ENCODE measurements around the gene CIB4. TPM values are rescaled to one million over a fixed set of nuclear protein-coding genes. Genes with fewer than 3 reads are reported as not detected.

Gene CIB4
- total RNA-seq, 1 donor from 2014 or later: not detected

- no peak overlapping the region for H3K4me3 ChIP-seq
- H3K27me3 ChIP-seq: no peaks in the 10 kb centered on the region
- ATAC-seq: peak; percentile 85
- no peaks in the 10 kb centered on the region for H3K36me3 ChIP-seq
- H3K4me1 ChIP-seq: peaks cover 15% of the 10 kb centered on the region
- intact Hi-C loops (cut with DNase I): no loop called here
- peak; percentile 63 for DNase-seq
- H3K27ac ChIP-seq: peak overlapping the region; percentile 63
- no peak for TF ChIP-seq CTCF (IDR thresholded peaks at IDR 0.05)
- H3K9me3 ChIP-seq: no peaks in the 10 kb centered on the region
Measured at GRCh38 chr2:26653207-26654060, 12.3 kb upstream of the CIB4 start.

DNA sequence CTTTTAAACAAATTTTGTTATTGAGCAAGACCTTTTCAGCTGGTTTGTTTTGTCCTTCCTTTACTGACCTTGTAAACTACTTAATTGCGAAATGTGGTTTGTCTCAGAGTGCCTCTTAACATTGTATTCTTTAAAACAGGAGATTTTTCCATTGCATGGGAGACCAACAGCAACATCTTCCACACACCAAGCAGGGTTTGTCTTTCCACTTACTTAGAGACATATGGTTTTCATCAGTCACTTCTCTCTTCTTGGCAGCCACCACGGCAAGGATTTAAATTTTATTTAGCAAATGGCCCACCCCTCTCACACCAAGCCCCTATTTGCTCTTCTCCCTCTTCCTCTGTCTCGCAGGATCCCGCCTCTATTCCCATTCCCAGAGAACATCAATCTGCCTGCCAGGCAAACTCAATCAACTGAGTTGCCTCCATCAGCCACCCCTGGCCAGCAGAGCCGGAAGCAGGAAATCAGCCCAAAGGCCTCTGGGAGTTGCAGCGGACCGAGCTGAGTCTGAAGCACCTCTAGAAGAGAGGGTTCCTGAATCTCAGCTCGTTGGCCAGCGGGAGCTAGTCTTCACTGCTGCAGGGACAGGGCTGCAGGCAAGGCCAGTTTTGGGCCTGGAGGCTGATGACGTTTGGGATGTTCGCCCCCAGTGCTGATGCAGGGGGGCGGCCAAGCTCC lies 11.3 kb upstream of the CIB4 start:
- Histone ChIP-seq H3K4me3 (no peak overlapping the region), H3K4me1 (peaks cover 15% of the 10 kb centered on the region), H3K36me3 (no peaks in the 10 kb centered on the region), H3K27ac (peak overlapping the region; percentile 63), H3K27me3 (no peaks in the 10 kb centered on the region), H3K9me3 (no peaks in the 10 kb centered on the region)
- intact Hi-C loops (cut with DNase I): no loop called here
- TF ChIP-seq CTCF (IDR thresholded peaks at IDR 0.05): no peak
- DNase-seq: peak; percentile 42
- ATAC-seq: peak; percentile 28

GRCh38 chr2:26651799-26652198 lies 10.6 kb upstream of the CIB4 start:
- Histone ChIP-seq H3K4me1 (peaks cover 15% of the 10 kb centered on the region), H3K4me3 (no peak overlapping the region), H3K27ac (peak overlapping the region; percentile 69), H3K9me3 (no peaks in the 10 kb centered on the region), H3K36me3 (no peaks in the 10 kb centered on the region), H3K27me3 (no peaks in the 10 kb centered on the region)
- DNase-seq (no peak), ATAC-seq (no peak)
- intact Hi-C loops (cut with DNase I): no loop called here
- no peak for TF ChIP-seq CTCF (IDR thresholded peaks at IDR 0.05)

DNA sequence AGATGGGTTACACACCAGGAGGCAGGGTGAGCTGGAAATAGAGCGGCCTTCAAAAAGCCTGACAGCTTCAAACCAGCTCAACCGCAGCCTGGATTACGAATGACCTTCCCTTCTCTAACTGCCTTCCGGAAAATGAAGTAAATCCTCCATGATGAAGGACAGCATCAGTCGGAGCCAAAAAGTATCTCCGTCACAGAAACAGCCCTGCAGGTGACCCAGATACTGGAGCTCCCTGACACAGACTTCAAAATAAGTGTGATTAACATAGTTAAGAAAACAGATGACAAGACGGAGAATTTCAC lies 10.3 kb upstream of the CIB4 start:
- Histone ChIP-seq H3K27ac (peak overlapping the region; percentile 69), H3K9me3 (no peaks in the 10 kb centered on the region), H3K4me1 (peaks cover 15% of the 10 kb centered on the region), H3K27me3 (no peaks in the 10 kb centered on the region), H3K4me3 (no peak overlapping the region), H3K36me3 (no peaks in the 10 kb centered on the region)
- intact Hi-C loops (cut with DNase I): no loop called here
- peak; percentile 10 for DNase-seq
- no peak for TF ChIP-seq CTCF (IDR thresholded peaks at IDR 0.05)
- no peak for ATAC-seq

DNA sequence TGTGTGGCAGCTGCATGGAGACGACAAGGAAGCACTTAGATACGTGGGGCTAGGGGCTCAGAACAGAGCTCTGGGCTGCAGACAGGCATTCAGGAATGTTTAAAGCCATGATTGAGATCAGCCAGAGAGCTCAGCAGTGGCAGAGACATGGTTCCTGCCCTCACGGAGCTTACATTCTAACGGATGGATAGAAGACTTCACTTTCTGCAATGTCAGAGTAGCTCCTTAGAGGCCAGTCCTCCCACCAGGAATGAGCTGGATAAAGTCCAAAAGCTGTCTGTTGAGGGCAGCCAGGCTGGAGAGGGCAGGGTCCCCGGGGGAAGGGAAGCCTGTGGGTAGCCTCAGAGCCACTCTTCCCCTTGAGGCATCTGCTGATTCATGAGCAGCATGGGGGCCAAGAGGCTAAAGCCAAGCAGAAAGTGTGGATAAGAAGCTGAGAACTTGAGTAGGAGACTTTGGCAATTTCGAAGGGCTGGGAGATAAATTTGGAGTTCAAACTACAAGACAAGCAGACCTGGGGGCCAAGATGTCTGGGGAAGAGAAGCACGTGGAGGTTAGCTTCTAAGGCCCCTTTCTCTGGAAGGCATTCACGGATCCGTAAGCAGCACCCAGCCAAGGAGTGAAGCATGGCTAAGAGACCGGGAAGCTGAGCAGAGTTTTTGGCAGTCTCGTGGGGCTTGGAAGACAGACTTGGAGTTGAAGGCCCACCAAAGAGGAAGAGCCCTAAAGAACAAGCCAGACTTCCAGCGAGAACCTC lies 9.7 kb upstream of the CIB4 start:
- Histone ChIP-seq H3K27ac (peak overlapping the region; percentile 55), H3K4me1 (peaks cover 15% of the 10 kb centered on the region), H3K9me3 (no peaks in the 10 kb centered on the region), H3K27me3 (no peaks in the 10 kb centered on the region), H3K4me3 (no peak overlapping the region), H3K36me3 (no peaks in the 10 kb centered on the region)
- DNase-seq: peak; percentile 23
- ATAC-seq: no peak
- TF ChIP-seq CTCF (IDR thresholded peaks at IDR 0.05): no peak
- intact Hi-C loops (cut with DNase I): no loop called here

Data from upper lobe of right lung (tissue), 1 donor.